GM18505 (cell line): ENCODE measurements around the gene GPR160.
"Not testable (repeated sequence)": the region's sequence is repeated elsewhere in the genome, so short reads cannot be mapped to it uniquely, and the experiment has no call there.

Experiments used
- ATAC-seq: cut with Tn5 transposase; IDR thresholded peaks from one replicate; pipeline ENCODE4 v1.9.1; 2021; ENCODE audit not compliant: unreplicated experiment
- POLR2A ChIP-seq: IDR thresholded peaks from 4 replicates; pipeline ENCODE4 v1.6.1; 2011; ENCODE audit warnings: borderline replicate concordance; ENCODE audit not compliant: insufficient read depth, insufficient read length; ENCODE audit errors: extremely low read depth

The GPR160 gene

GRCh38 chr3:170010498-170010897 lies 27.3 kb upstream of the GPR160 start:
- no peak for TF ChIP-seq POLR2A
- peak; percentile 53 for ATAC-seq

GRCh38 chr3:170012683-170013400 lies 25.0 kb upstream of the GPR160 start:
- TF ChIP-seq POLR2A = no peak
- no peak for ATAC-seq

GRCh38 chr3:170016057-170016456 lies 21.7 kb upstream of the GPR160 start:
- TF ChIP-seq POLR2A = no peak
- no peak for ATAC-seq

GRCh38 chr3:170019306-170019705 lies 18.5 kb upstream of the GPR160 start:
- not testable (repeated sequence) for ATAC-seq

GRCh38 chr3:170021083-170021482 lies 16.7 kb upstream of the GPR160 start:
- ATAC-seq = no peak
- no peak for TF ChIP-seq POLR2A

- no peak for ATAC-seq
- TF ChIP-seq POLR2A = no peak
Observed at GRCh38 chr3:170022336-170022735, 15.5 kb upstream of the GPR160 start.

GRCh38 chr3:170023165-170023564 lies 14.6 kb upstream of the GPR160 start:
- ATAC-seq = no peak
- TF ChIP-seq POLR2A = no peak

- ATAC-seq = no peak
Observed at GRCh38 chr3:170024581-170024980, 13.2 kb upstream of the GPR160 start.

GRCh38 chr3:170027233-170028102 lies 10.3 kb upstream of the GPR160 start:
- no peak for ATAC-seq
- no peak for TF ChIP-seq POLR2A

More at GRCh38 chr3:170024581-170024980, 13.2 kb upstream of the GPR160 start:
- no peak for TF ChIP-seq POLR2A

GRCh38 chr3:170033489-170033888 lies 4.3 kb upstream of the GPR160 start:
- TF ChIP-seq POLR2A = no peak
- no peak for ATAC-seq

GRCh38 chr3:170038434-170039110 lies 777 bp downstream of the GPR160 start:
- peak; percentile 10 for ATAC-seq
- no peak for TF ChIP-seq POLR2A

GRCh38 chr3:170040418-170040817 lies 2.6 kb downstream of the GPR160 start:
- peak; percentile 1 for TF ChIP-seq POLR2A
- ATAC-seq = no peak

GRCh38 chr3:170043506-170043905 lies 5.7 kb downstream of the GPR160 start:
- TF ChIP-seq POLR2A = no peak
- no peak for ATAC-seq
